HG02973 (cell line): ENCODE measurements around the gene DENND2D.

Source experiments
- ATAC-seq: cut with Tn5 transposase; IDR thresholded peaks from one replicate; pipeline ENCODE4 v1.9.1; 2021; ENCODE audit warnings: moderate library complexity; ENCODE audit not compliant: unreplicated experiment

Gene DENND2D

DNA sequence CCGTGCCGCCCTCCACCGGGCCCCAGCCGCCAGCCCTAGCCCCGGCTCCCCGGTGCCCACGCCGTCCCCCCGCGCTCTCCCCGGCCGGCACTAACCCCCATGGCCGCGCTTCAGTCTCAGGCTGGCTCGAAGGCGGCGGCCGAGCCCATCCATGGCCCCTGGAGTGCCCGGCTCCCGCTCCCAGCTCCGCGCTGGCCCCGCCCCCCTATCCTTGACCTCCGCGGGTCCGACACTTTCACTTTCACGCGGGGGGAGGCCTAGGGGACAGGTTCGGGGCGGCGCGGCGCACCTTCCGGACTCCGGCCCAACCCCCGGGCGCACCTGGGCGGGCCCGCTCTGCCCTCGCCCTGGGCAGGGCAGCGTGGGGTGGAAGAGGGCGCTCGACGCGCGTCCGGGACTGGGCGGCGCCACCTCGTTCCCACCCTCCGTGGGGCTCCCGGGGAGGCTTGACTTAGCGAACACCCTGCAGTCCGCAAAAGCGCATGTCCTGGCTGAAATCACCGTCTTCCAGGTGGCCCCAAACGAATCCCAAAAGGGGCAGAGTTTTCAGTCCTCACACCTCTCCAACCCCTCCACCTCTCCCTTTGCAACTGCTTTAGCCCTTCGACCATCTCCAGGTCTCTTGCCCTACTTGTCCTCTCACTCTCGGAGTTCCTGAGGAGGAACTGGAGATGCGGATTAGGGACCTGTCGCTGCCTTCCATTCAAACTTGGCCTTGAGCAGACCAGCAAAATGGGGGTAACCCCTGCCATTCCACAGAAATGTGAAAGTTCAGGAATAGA, 3.9 kb upstream of the DENND2D start:
- peak; percentile 55 for ATAC-seq

DNA sequence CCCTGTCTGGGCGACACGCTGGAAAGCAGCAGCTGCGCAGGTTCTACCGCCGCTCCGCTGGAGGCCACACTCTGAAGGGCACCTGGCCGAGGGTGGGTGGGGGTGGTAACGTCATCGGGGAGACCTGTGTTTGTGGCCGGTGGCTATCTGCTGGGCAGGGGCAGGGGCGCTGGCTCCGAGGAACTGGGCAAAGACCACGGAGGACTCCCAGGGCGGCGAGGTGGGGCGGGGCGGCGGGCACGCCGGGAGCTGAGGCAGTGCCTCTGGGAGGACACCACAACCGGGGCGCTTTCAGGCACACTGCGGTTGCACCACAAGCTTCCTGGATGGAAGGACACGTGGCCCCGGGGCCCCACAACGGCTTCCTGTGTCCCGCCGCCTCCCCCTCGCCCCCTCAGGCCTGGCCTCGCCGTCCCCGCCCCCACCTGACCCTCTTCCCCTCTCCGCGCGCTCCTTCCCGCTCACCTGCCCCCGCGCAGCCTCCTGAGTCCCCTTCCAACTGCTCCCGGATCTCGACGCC, 3.3 kb upstream of the DENND2D start:
- peak; percentile 49 for ATAC-seq

DNA sequence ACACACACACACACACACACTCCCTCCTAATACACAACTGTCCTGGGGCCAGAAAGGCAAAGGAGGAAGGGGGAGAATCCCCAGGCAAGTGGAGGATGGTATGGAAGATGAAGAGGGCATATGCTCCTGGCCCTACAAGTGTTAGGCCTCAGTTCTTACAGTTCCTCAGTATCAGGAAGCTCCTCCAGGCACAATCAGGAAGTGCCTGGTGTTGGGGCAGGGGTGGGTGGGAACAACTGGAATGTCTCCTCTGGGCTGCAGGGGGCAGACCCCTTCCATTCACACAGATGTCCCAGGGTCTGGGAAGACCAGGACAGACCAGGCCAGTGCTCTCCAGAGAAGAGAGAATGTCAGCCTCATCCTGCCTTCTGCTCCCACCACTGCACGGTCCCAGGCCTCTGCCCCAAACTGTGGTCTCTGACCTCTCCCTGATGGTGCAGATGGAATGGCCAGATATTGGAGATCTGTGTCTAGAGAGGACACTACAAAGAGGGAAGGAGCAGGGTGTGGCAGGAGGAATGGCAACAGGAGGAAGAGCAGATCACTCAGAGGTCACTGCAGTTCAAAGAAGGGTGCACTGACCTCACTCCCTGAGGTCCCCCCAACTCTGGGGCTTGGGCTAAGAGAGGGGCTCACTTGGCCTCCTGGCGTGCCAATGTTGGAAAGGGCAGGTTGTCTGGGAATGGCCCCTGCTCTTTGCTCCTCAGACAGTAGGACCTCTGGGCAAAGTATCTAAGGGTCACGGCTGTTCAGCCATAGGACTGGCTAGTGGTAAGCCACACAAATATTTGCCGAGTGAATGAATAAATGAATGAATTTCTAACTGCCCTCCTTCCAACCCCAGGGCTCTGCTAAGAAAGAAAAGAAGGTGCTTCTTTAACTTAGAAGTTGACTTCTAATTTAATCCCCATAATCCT, 2.5 kb upstream of the DENND2D start:
- ATAC-seq = no peak

DNA sequence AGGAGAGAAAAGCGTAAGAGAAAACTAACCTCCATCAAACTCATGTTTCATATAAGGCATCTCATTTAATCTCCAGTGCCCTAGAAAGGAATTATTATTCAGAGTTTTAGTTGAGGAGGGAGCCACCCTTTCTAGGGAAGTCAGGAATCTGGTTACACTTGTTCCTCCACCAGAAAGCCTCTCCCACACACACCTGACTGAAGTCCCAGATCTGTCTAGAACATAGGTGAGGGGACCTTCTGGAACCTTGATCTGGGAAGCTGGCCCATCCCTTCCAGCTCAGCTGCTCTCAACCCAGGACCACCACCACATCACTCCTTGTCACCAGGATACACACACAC, 1.9 kb upstream of the DENND2D start:
- ATAC-seq = no peak

DNA sequence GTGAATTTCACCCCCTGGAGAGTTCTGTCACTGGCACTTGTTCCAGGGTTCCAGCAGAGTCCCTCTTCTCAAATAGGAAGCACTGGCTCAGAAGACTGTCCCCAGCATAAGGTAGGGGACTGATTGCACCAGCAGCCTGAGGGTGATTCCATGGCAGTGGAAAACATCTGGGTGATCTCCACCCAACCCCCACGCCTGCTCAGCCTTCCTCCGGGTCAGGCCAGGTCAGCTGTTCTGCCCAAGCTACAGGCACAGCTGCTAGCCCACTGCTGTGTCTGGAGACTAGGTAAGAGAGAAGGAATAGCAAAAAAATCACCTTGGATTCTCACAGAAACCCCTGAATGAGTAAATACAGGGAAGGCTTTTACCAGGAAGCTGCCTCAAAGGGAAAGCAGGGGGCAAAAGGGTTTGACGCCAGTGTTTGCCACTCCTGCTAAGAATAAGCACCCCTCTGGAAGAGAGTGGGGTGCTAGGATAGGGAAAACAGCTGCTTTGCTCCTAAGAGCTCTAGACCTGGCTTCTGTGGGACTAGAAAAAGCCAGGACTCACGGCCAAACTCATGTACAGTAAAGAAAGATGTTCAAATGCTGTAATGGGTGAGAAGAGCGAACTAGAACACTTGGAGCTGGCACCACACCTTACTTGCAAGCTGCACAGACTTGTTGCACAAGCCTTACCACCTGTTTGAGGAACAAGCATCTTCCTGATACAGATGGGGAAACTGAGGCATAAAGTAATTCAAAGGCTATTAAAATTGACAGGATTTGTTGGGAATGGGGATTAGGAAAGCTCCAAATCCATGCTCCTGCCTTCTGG, 1.0 kb upstream of the DENND2D start:
- ATAC-seq = no peak

DNA sequence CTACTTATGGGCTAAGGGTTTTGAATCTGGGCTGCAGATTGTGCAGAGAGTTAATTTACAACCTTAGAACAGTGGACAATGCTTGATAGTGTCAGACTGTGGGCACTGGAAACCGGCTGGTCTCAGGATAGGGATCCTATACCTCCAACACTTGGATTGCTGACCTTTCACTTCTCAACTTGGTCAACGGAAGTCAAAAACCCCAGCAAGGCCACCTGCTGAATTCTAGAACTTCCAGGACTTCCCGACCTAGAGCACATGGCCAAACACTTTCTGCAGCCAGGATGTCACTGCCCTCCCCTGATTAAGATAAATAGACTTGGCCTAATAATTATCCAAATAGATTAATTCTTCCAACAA, 336 bp upstream of the DENND2D start:
- ATAC-seq = no peak

DNA sequence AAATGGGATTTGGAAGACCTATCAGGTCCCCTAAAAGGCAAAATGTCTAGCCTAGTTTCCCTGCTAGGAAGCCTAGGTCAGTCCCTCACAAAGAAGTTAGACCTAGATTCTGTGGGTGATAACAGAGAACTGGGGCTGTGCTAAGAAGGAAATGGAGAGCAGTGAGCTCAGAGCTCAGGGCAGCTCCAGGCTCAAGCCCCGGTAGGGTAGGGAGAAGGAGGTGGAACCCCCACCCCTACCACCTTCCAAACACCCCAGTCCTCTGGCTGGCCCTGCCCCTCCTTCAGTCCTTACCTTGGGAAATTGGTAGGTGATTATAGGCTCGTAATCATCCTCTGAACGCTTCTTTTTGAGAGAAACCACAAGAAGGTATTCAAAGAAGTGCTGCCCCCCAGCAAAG, 1.1 kb downstream of the DENND2D start:
- ATAC-seq = no peak

DNA sequence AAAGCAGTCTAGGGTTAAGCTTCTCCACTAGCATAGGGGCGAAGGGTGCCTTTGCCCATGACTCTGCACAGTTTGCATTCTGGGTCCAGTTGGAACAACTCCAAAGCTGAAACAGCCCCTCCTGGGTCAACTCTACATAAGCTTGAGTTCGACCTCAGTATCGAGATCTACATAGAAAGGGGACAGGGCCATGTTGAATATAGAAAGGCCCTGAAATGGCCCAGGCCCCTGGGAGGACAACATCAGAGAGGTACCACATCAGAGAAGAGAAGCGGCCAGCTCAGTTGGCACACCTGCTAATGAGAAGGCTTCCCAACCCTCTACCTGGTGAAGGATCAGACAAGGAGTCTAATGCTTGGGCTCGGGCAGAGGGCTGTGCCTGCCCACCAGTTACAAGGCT, 1.6 kb downstream of the DENND2D start:
- no peak for ATAC-seq

DNA sequence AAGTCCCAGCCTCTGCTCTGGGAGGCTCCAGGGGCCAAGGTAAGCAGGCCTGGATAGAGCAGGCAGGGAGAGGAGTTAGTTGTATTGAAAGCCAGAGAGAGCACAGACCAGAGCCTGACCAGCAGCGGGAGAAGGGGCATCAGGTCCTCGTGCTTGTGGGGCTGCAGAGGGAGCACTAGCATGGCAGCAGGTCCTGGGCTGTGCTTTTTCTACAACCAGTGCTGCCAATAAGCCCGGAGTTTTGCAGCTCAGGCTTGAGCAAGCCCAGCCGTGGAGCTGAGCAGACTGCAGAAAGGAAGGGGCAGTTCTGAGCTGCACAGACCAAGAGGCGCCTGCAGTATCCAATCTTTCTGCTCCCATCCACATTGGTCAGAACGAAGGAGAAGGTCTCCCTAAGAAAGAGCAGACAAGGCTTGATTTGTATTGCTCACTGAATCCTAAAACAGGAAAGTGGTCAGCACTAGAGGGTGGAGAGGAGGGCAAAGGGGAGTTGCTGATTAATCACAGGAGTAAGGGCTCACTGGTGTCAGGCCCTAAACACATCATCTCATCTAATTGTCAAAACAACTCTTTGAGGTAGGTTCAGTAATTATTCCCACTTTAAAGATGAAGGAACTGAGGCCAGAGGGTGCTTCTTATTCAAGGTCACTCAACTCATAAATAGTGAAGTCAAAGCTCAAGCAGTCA, 2.7 kb downstream of the DENND2D start:
- no peak for ATAC-seq

DNA sequence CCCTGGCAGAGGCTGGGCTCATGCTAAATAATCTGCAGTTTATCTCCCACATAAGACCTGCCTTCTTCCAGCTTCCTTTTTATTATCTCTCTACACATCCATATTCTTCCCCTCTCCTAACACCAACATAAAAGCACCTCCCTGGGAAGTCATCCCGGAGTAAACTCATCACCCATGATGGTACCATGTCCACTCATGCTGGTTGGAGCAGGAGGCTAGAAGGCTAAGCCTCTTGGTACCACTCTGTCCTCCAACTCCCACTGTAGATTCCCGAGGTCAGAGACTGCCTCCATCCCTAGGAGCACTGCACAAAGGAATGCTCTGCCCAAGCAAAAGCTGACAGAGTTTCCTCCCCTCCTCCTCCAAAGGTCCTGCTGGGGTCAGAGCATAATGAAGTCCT, 4.2 kb downstream of the DENND2D start:
- ATAC-seq = no peak

DNA sequence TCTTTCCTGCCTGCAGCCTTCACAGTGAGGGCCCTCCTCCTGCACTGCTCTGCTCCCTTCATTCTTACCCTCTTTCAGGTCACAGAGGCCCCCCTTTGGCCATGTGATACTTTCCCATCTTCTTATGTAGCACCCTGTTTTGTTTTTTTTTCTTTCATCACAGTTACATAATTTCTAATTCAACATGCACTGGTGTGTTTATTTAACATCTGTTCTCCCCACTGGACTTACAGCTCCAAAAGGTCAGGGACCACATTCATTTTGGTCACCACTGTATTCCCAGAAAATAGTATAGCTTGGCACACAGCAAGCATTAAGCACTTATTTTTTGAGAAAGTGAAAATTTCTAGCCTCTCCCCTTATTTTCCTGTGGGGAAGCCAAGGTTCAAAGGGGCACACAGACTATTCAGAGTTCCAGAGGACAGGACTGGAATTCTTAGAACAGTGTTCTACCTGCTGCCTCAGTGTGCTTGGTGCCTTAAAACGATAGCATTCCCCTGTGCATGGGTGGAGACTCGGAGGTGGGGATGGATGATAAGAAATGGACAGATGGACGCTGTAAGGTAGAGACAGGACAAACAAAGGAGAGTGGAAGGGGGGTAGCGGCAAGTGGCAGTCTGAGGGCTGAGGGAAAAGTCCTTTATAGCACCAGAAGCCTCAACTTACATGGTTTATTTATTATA, 5.3 kb downstream of the DENND2D start:
- ATAC-seq = no peak

DNA sequence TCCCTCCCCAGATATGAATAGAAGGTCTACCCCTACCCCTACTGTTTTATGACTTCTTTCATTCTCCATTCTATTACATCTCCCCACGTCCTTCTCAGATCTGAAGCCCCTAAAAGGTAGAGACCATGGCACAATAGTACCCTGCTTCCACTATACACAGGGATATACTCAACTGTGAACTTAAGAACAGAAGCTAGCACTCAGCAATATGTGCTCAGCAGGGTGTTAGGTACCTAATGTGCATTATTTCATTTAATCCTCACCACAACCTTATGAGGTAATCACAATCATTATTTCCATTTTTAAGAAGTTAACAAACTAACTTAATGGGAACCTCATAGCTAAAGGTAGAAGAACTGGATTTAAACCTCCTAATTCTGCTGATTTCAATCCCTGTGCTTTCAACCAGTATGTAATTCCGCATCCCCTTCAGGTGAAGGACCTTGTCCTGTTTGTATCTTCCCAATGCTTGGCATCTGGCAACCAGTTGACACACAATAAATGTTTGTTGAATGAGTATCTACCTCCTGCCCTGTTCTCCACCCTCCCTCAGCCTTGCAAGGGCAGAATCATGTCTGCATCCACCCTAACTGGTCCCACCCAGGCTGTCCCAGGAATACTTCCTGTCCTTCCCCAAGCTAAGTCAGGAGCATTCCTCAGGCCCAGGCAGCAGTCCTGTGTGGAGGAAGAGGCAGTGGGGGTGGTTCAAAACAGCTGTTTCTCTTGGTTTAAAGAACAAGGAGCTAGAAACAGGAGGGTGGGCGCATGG, 6.5 kb downstream of the DENND2D start:
- no peak for ATAC-seq

DNA sequence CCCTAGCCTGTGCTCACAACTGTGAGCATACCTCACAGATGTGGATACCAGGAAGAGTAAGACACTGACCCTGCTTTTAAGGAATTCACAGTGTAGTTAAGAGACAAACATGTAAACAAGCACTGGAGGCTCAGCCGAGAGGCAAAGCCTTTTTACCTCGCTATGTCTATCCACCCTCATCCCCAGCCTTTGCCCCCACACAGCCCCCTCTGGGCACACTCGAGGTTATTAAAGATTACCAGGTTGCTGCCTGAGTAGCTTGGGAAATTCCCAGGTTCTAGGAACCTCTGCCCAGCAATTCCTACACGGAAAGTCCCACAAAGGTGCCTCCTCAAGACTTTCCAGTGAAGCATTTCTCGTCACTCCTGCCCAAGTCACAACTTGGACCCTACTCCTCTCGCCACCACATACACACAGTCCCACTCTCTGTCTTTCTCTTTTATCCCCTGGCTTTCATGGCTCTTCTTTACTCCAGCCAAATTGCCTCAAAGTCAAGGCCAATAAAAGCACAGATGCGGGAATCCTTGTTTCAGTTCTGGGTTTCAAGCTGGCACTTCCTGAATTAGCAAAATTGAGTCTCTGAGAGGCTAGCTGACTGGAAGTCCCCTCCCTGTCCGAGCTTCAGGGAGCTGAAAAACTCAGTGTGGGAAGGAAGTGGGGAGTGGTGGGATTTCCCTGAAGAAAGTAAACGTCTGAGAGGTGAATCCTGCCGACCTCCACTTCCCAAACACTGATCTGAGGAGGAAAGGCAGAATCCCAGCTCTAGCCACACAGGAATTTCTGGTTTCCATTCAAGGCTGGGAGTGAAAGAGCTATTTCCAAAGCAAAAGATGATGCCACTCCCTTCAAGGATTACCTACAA, 7.6 kb downstream of the DENND2D start:
- no peak for ATAC-seq

DNA sequence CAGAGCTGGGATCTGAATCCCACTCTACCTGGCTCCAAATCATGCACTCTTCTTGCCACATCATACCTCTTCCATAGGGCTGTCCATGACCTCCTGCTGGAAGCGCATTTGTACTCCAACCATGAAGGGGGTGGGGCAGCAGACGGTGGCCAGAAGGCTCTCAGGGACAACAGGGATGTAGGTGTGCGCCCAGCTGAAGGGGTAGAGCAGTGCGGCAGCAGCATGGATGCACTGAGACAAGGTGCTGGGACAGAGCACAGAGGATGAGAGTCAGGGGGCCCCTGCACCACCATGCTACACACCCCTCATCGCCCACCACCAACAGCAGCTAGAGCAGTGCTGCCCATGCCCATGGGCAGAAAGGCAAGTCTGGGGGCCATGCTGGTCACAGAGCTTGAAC, 8.4 kb downstream of the DENND2D start:
- ATAC-seq = no peak

DNA sequence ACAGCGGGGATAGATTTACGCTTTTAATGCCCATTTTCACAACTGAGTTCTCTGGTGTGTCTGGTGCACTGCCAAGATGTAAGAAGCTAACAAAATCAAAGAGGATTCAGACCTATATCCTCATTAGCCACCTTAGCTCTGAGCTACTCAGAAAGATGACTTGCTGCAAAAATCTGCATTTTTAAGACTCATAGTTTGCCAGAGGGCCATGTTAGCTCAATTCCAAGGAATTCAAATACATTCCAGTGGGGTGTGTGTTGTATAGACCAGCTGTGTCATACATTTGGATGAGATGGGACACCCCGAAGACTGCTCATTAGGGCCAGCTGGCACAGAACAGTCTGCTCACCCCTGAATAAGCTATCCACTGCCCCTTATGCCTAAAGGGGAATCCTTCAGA, 8.9 kb downstream of the DENND2D start:
- no peak for ATAC-seq

DNA sequence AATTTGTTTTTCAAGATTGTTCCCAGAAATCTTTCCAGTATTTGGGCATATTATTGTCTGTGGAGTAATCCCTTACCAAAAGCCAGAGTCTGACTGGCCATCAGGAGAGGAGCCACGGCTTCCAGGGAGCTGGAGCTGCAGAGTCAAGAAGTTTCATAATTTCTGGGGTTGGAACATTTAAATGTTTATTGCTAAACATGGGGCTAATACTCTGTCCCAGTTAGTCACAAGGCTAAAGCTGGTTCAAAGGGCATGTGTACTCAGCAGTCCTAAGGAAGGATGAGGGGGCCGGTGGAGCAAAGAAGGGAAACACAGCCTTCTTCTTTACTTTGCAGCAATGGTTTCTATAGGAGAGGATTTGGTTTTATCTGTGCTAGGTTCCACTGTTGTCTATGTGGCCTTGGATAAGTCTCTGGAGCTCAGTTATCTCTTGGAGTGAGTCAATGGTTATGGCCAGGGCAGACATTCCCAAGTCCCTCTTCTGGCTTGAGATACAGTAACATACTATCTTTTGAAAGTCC, 9.5 kb downstream of the DENND2D start:
- no peak for ATAC-seq

DNA sequence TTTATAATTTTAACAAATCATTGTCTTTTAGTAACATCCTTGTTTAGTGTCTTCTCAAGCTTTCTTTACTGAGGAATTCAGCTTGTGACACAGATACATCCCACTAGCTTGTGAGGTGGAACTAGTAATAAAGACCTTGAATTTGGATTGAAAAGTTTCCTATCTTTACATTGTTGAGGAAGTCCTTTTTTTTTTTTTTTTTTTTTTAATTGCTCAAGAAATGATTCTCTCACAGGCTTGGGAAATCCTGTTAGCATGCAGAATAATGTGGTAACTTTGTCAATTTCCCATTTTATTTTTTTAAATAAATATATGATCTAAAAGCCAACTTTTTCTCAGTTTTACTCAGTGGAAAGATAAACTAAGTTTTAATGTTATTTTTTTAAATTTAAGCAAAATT, 15.8 kb downstream of the DENND2D start:
- no peak for ATAC-seq
